A673 (cell line): ENCODE data around the gene LGALS9C. TPM values are rescaled to one million over a fixed set of nuclear protein-coding genes. Genes with fewer than 3 reads are reported as not detected.
"Not testable (repeated sequence)": the region's sequence is repeated elsewhere in the genome, so short reads cannot be mapped to it uniquely, and the experiment has no call there.

Experiments used
- BruUV-seq: library from RNA; stranded (reverse); fragments of 400-500 nt; replicated peaks from 2 replicates; lab custom pipeline; 2021; lab: Mats Ljungman, UMichigan
- CTCF ChIA-PET: fragments of 300-600 bp; sonication (Branson Sonifier 250); formaldehyde crosslinking; loops from one replicate; lab custom pipeline; 2022; ENCODE audit warnings: antibody characterized with exemption; lab: Charles Lee
- POLR2A ChIA-PET: fragments of 300-600 bp; sonication (Branson Sonifier 250); formaldehyde crosslinking; loops from one replicate; lab custom pipeline; 2022; ENCODE audit warnings: antibody characterized with exemption; ENCODE audit not compliant: low non-redundant PET; lab: Charles Lee
- DNase-seq: peaks from one replicate; pipeline ENCODE4 v3.0.0-alpha.2; 2015; ENCODE audit warnings: low spot score
- H3K27ac ChIP-seq: fragments of 200-600 bp; sonication (generic); 2 replicates; pipeline ENCODE4 v1.5.1; 2016; ENCODE audit warnings: mixed run types, low read depth, mild to moderate bottlenecking, mixed read lengths, antibody characterized with exemption, low read length; ENCODE audit not compliant: poor library complexity, severe bottlenecking
- H3K27me3 ChIP-seq: fragments of 200-600 bp; sonication (generic); replicated peaks from 2 replicates; pipeline ENCODE4 v1.6.1; 2017; ENCODE audit warnings: mixed run types, low read depth, mild to moderate bottlenecking, mixed read lengths, antibody characterized with exemption, low read length; ENCODE audit not compliant: insufficient read depth, poor library complexity
- H3K36me3 ChIP-seq: fragments of 200-600 bp; sonication (generic); 2 replicates; pipeline ENCODE4 v1.6.1; 2016; ENCODE audit warnings: mixed run types, mild to moderate bottlenecking, mixed read lengths, antibody characterized with exemption, low read length; ENCODE audit not compliant: insufficient read depth, poor library complexity, severe bottlenecking
- H3K4me1 ChIP-seq: fragments of 200-600 bp; sonication (generic); 2 replicates; pipeline ENCODE4 v1.6.1; 2017; ENCODE audit warnings: mixed run types, mild to moderate bottlenecking, mixed read lengths, antibody characterized with exemption, low read length; ENCODE audit not compliant: insufficient read depth, poor library complexity, severe bottlenecking
- H3K4me3 ChIP-seq: fragments of 200-600 bp; sonication (generic); 2 replicates; pipeline ENCODE4 v1.5.1; 2016; ENCODE audit warnings: low read depth, mixed run types, mild to moderate bottlenecking, mixed read lengths, low read length; ENCODE audit not compliant: poor library complexity, severe bottlenecking
- H3K9me3 ChIP-seq: fragments of 200-600 bp; sonication (generic); 2 replicates; pipeline ENCODE4 v1.6.1; 2016; ENCODE audit warnings: mixed run types, low read depth, mild to moderate bottlenecking, mixed read lengths, antibody characterized with exemption, low read length; ENCODE audit not compliant: poor library complexity, severe bottlenecking
- intact Hi-C: fragments of 100-400 bp; cut with micrococcal nuclease; formaldehyde crosslinking; loops from one replicate; pipeline ENCODE4 v1.10.0; 2022; ENCODE audit not compliant: unreplicated experiment
- total RNA-seq: library from RNA; stranded (reverse); gene quantifications from 2 replicates; pipeline ENCODE4 v1.2.3, GENCODE V29; 2021
- TF ChIP-seq, protein P1 (sequence below): fragments of 300-800, 200-600 bp; sonication (generic); conservative IDR thresholded peaks from 2 replicates; pipeline ENCODE4 v1.5.1; 2017; ENCODE audit warnings: low read depth, mild to moderate bottlenecking, antibody characterized with exemption, low read length, moderate library complexity, mixed read lengths

The LGALS9C gene
- total RNA-seq, 1 experiment from 2014 or later = not detected

GRCh38 chr17:18507729-18508128 is 31.1 kb downstream of the LGALS9C start:
- not testable (repeated sequence) for H3K4me3 ChIP-seq

GRCh38 chr17:18508667-18509066 is 32.1 kb downstream of the LGALS9C start:
- intact Hi-C loops, H3K27ac ChIP-seq, DNase-seq, H3K4me3 ChIP-seq, H3K9me3 ChIP-seq, BruUV-seq, CTCF ChIA-PET, H3K4me1 ChIP-seq, POLR2A ChIA-PET, H3K36me3 ChIP-seq, H3K27me3 ChIP-seq: not testable (repeated sequence)

More at GRCh38 chr17:18507729-18508128, 31.1 kb downstream of the LGALS9C start:
- H3K36me3 ChIP-seq, POLR2A ChIA-PET, intact Hi-C loops, BruUV-seq, H3K27ac ChIP-seq, H3K27me3 ChIP-seq, H3K9me3 ChIP-seq, CTCF ChIA-PET, H3K4me1 ChIP-seq, DNase-seq: not testable (repeated sequence)

DNA sequence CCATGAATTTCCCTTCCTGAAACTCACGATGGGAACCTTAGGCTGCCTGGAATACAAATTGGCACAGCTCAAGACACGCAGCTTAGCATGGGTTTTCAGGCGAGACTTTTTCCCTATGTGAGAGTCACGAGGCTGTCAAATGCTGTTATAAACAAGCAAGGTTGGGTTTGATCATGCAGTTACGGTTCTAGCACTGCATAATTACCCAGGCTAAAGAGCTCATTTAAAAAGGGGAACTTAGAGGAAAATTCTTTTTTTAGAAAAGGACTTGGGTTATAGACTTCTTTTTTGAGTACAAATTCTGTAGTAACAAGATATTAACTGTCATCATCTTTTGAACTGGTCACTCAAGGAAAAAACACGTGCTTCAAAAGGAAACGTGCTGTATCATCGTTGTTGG is 44.5 kb downstream of the LGALS9C start:
- DNase-seq, intact Hi-C loops, H3K36me3 ChIP-seq, H3K9me3 ChIP-seq, H3K27ac ChIP-seq, BruUV-seq, POLR2A ChIA-PET, H3K27me3 ChIP-seq, CTCF ChIA-PET, H3K4me1 ChIP-seq, H3K4me3 ChIP-seq: not testable (repeated sequence)

DNA sequence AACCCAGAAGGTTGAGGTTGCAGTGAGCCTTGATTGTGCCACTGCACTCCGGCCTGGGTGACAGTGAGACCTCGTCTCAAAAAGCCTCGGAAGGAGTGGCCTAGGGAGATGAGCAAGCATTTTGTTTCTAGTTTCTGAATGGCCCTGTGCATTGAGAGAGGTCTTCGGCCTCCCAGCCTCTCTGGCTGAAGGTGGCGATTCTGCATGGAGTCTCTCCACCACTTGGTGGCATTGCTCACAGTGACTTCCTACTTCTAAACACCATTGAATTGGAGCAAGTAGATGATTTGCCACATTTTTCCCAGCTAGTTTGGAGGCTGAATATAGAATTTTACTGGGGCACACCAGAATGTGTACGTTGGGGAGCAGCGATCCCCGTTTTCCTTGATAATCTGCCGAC is 48.4 kb downstream of the LGALS9C start:
- TF ChIP-seq, protein P1, sequence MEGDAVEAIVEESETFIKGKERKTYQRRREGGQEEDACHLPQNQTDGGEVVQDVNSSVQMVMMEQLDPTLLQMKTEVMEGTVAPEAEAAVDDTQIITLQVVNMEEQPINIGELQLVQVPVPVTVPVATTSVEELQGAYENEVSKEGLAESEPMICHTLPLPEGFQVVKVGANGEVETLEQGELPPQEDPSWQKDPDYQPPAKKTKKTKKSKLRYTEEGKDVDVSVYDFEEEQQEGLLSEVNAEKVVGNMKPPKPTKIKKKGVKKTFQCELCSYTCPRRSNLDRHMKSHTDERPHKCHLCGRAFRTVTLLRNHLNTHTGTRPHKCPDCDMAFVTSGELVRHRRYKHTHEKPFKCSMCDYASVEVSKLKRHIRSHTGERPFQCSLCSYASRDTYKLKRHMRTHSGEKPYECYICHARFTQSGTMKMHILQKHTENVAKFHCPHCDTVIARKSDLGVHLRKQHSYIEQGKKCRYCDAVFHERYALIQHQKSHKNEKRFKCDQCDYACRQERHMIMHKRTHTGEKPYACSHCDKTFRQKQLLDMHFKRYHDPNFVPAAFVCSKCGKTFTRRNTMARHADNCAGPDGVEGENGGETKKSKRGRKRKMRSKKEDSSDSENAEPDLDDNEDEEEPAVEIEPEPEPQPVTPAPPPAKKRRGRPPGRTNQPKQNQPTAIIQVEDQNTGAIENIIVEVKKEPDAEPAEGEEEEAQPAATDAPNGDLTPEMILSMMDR = 0 out of 2 replicates have a peak, but pooled peaks have one; percentile 12
- H3K27me3 ChIP-seq, H3K9me3 ChIP-seq, CTCF ChIA-PET, BruUV-seq, intact Hi-C loops, POLR2A ChIA-PET, H3K27ac ChIP-seq, H3K36me3 ChIP-seq, H3K4me3 ChIP-seq, H3K4me1 ChIP-seq, DNase-seq: not testable (repeated sequence)

DNA sequence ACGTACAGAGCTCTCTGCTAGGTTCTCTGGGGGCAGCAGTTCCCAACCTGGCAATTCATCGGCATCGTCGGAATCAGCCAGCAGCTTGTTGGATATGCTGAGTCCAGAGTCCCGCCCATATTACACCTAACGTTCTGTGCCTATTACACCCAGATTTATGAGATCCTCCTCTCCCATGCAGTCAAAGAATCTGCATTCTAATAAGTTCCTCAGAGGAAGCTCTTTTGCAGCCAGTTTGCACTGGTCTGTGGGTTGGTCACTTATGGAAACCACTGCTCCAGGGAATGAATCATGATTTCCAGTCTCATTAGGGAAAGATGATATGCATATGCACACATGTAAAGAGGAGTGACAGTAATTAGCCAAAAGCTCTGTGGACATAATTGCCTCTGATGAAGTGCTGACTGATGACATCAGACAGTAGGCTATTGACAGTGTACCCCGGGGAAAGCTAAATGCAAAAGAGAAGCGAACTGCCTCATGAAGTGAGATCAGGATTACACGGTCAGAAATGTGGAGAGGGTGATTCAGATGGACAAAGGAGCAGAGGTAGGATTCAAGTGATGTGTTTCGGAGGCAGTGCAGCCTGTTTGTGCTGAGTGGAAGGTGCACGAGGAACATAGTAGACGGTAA is 49.7 kb downstream of the LGALS9C start:
- BruUV-seq = not testable (repeated sequence)

DNA sequence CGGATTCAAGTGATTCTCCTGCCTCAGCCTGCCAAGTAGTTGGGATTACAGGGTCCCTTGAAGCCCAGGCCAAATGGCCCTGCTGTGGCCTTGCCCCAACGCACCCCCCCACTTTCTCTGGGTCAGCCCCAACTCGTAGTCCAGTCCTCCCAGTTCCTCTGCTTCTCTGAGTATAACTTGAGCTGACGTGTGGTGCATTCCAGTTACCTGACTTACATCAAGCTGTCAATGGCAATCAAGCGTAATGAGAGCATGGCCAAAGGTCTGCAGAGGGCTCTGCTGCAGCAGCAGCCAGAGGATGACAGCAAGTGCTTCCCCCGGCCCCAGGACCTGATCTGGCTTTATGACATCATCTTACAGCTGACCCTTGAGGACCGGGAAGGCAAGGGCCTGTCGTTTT is 50.8 kb downstream of the LGALS9C start:
- H3K9me3 ChIP-seq, H3K36me3 ChIP-seq, H3K4me1 ChIP-seq, DNase-seq, POLR2A ChIA-PET, H3K4me3 ChIP-seq, H3K27ac ChIP-seq, CTCF ChIA-PET, intact Hi-C loops, BruUV-seq, H3K27me3 ChIP-seq: not testable (repeated sequence)

More for the DNA sequence above, 49.7 kb downstream of the LGALS9C start:
- H3K9me3 ChIP-seq, H3K36me3 ChIP-seq, H3K4me3 ChIP-seq, POLR2A ChIA-PET, CTCF ChIA-PET, DNase-seq, H3K27me3 ChIP-seq, H3K4me1 ChIP-seq, intact Hi-C loops, H3K27ac ChIP-seq: not testable (repeated sequence)

GRCh38 chr17:18528435-18528834 is 51.8 kb downstream of the LGALS9C start:
- H3K27me3 ChIP-seq, H3K4me1 ChIP-seq, H3K4me3 ChIP-seq, POLR2A ChIA-PET, DNase-seq, H3K27ac ChIP-seq, intact Hi-C loops, H3K9me3 ChIP-seq, CTCF ChIA-PET, H3K36me3 ChIP-seq, BruUV-seq: not testable (repeated sequence)
